ENCODE measurements around the gene MRE11. TPM values are rescaled to one million over a fixed set of nuclear protein-coding genes. Genes with fewer than 3 reads are reported as not detected.

The MRE11 gene
- total RNA-seq, 2 donors from 2014 or later: 14.0 to 17.6 TPM

- H3K27me3 ChIP-seq: no peaks in the 10 kb centered on the region
- no peak overlapping the region for H3K4me3 ChIP-seq
- DNase-seq: no peak
- no peak overlapping the region for H3K9ac ChIP-seq (ENCODE audit: low read depth in 2 of 2, low read length in 2 of 2)
- TF ChIP-seq, protein P1, sequence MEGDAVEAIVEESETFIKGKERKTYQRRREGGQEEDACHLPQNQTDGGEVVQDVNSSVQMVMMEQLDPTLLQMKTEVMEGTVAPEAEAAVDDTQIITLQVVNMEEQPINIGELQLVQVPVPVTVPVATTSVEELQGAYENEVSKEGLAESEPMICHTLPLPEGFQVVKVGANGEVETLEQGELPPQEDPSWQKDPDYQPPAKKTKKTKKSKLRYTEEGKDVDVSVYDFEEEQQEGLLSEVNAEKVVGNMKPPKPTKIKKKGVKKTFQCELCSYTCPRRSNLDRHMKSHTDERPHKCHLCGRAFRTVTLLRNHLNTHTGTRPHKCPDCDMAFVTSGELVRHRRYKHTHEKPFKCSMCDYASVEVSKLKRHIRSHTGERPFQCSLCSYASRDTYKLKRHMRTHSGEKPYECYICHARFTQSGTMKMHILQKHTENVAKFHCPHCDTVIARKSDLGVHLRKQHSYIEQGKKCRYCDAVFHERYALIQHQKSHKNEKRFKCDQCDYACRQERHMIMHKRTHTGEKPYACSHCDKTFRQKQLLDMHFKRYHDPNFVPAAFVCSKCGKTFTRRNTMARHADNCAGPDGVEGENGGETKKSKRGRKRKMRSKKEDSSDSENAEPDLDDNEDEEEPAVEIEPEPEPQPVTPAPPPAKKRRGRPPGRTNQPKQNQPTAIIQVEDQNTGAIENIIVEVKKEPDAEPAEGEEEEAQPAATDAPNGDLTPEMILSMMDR (IDR thresholded peaks at IDR 0.05): no peak
- H3K9me3 ChIP-seq: no peaks in the 10 kb centered on the region
- no peaks in the 10 kb centered on the region for H3K36me3 ChIP-seq
- no peak overlapping the region for H3K27ac ChIP-seq
- intact Hi-C loops (cut with DNase I): no loop called here
- no peaks in the 10 kb centered on the region for H3K4me1 ChIP-seq
Measured at GRCh38 chr11:94449437-94449836, 44.2 kb downstream of the MRE11 start.

DNA sequence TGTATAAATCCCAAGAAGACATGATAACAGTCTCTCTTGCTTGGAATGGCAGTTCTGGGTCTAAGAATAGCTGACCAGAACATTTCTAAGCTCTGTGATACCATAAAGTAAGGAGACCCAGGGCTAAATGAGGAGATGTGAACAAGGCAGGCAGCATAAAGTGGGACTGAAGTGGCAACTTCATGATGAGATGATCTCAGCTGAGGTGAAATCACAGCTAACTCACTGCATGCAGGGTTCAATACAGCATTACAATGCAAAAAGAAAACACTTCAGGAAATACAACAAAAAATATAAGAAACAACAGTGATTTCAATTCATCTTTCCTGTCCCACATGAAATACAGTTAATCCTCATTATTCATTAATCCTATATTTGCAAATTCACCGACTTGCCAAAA lies 44.6 kb downstream of the MRE11 start:
- Histone ChIP-seq H3K4me1 (no peaks in the 10 kb centered on the region), H3K4me3 (no peak overlapping the region), H3K27ac (no peak overlapping the region), H3K9ac (ENCODE audit: low read depth in 2 of 2, low read length in 2 of 2) (no peak overlapping the region), H3K27me3 (no peaks in the 10 kb centered on the region), H3K36me3 (no peaks in the 10 kb centered on the region), H3K9me3 (no peaks in the 10 kb centered on the region)
- intact Hi-C loops (cut with DNase I): no loop called here
- TF ChIP-seq, protein P1 (IDR thresholded peaks at IDR 0.05): no peak
- DNase-seq: no peak

- DNase-seq: no peak
- TF ChIP-seq, protein P1 (IDR thresholded peaks at IDR 0.05): no peak
- H3K27ac ChIP-seq: no peak overlapping the region
- H3K27me3 ChIP-seq: no peaks in the 10 kb centered on the region
- H3K9me3 ChIP-seq: no peaks in the 10 kb centered on the region
- H3K4me3 ChIP-seq: no peak overlapping the region
- intact Hi-C loops (cut with DNase I): no loop called here
- H3K9ac ChIP-seq (ENCODE audit: low read depth in 2 of 2, low read length in 2 of 2): no peak overlapping the region
- H3K36me3 ChIP-seq: no peaks in the 10 kb centered on the region
- H3K4me1 ChIP-seq: no peaks in the 10 kb centered on the region
Measured at GRCh38 chr11:94447149-94447548, 46.5 kb downstream of the MRE11 start.

DNA sequence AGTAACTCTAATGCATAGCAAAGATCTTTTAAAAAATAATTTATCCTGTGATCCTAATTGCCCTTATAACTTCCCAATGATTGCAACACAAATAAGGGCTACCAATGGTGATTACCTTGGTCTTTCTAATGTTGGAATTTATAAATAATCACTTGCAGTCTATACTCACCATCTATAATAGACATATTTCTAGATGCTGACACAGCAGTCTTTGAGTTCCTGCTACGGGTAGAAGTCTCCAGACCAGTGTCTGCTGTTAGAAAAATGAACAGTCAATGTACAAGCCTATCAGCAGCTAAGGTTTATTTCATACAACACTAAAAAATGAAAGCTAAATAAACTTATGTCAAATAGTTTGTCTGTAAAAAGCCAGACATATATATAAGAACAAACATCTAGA lies 48.0 kb downstream of the MRE11 start:
- Histone ChIP-seq H3K4me1 (no peaks in the 10 kb centered on the region), H3K9me3 (no peaks in the 10 kb centered on the region), H3K27ac (no peak overlapping the region), H3K27me3 (no peaks in the 10 kb centered on the region), H3K36me3 (no peaks in the 10 kb centered on the region), H3K9ac (ENCODE audit: low read depth in 2 of 2, low read length in 2 of 2) (no peak overlapping the region), H3K4me3 (no peak overlapping the region)
- intact Hi-C loops (cut with DNase I): no loop called here
- TF ChIP-seq, protein P1 (IDR thresholded peaks at IDR 0.05): no peak
- DNase-seq: no peak

DNA sequence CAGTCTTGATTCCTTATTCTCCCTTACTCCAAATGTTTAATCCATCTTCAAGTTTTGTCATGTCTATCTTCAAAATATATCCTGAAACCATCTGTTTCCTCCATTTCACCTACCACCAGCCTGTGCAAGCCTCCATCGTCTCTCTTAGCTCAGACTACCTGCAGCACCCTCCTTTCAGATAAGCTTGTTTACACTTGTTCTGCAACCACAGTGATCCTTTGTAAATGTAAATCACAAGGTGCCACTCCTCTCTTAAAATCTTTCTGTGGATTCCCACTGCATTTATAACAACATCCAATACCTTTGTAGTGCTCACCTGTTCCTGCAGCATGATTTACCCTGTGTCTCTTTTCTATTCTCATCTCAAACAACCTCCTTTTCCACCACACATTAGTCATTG lies 60.6 kb downstream of the MRE11 start:
- Histone ChIP-seq H3K9ac (ENCODE audit: low read depth in 2 of 2, low read length in 2 of 2) (no peak overlapping the region), H3K27ac (no peak overlapping the region), H3K27me3 (no peaks in the 10 kb centered on the region), H3K4me1 (no peaks in the 10 kb centered on the region), H3K36me3 (no peaks in the 10 kb centered on the region), H3K4me3 (no peak overlapping the region), H3K9me3 (no peaks in the 10 kb centered on the region)
- intact Hi-C loops (cut with DNase I): no loop called here
- DNase-seq: no peak
- TF ChIP-seq, protein P1 (IDR thresholded peaks at IDR 0.05): no peak

DNA sequence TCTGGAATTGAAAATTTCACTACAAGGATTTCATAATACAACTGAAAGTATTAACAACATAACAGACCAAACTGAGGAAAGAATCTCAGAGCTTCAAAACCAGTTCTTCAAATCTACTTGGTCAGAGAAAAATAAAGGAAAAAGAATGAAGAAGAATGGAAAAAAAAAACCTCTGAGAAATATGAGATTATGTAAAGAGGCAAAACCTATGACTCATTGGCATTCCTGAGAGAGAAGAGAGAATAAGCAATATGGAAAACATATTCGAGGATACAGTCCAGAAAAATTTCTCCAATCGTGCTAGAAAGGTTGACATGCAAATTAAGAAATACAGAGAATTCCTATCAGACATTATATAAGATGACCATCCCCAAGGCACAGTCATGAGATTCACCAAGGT lies 69.0 kb downstream of the MRE11 start:
- Histone ChIP-seq H3K9me3 (no peaks in the 10 kb centered on the region), H3K36me3 (no peaks in the 10 kb centered on the region), H3K9ac (ENCODE audit: low read depth in 2 of 2, low read length in 2 of 2) (no peak overlapping the region), H3K27me3 (no peaks in the 10 kb centered on the region), H3K27ac (no peak overlapping the region), H3K4me1 (no peaks in the 10 kb centered on the region), H3K4me3 (no peak overlapping the region)
- TF ChIP-seq, protein P1 (IDR thresholded peaks at IDR 0.05): no peak
- intact Hi-C loops (cut with DNase I): no loop called here
- no peak for DNase-seq

Measured in colonic mucosa (tissue), 4 donors.